Coronary artery (tissue), 2 donors: ENCODE results near the gene SLC17A9.

Experiments
- DNase-seq: peaks from one replicate; pipeline ENCODE4 v3.0.0-alpha.2; 2017; ENCODE audit warnings: low spot score
- H3K27ac ChIP-seq, 2 donors: fragments of 200-600 bp; sonication (generic); one replicate each; pipeline ENCODE4 v1.5.1; 2016 to 2019
- H3K4me3 ChIP-seq: fragments of 200-600 bp; sonication (generic); 2 replicates; pipeline ENCODE4 v1.5.1; 2016; ENCODE audit warnings: mild to moderate bottlenecking, moderate library complexity
- CTCF ChIP-seq: fragments of 200-600 bp; sonication (generic); IDR thresholded peaks from one replicate; pipeline ENCODE4 v1.5.1; 2019; ENCODE audit warnings: antibody characterized with exemption

Gene SLC17A9

GRCh38 chr20:62971211-62971949 lies 18.9 kb downstream of the SLC17A9 start:
- no peak overlapping the region for H3K4me3 ChIP-seq
- DNase-seq = no peak
- TF ChIP-seq CTCF = no peak
- no peak overlapping the region for H3K27ac ChIP-seq

GRCh38 chr20:62971950-62972844 lies 19.7 kb downstream of the SLC17A9 start:
- H3K4me3 ChIP-seq = peak overlapping the region; percentile 68
- DNase-seq = peak; percentile 88
- peak; percentile 91 for TF ChIP-seq CTCF
- no peak overlapping the region for H3K27ac ChIP-seq

- peak overlapping the region; percentile 68 for H3K4me3 ChIP-seq
- TF ChIP-seq CTCF = no peak
- no peak overlapping the region for H3K27ac ChIP-seq
- DNase-seq = no peak
Observed at GRCh38 chr20:62972845-62973745, 20.6 kb downstream of the SLC17A9 start.

- TF ChIP-seq CTCF = no peak
- DNase-seq = no peak
- Histone ChIP-seq H3K27ac (no peak overlapping the region), H3K4me3 (no peak overlapping the region)
Observed at GRCh38 chr20:62975251-62975760, 22.8 kb downstream of the SLC17A9 start.

GRCh38 chr20:62975812-62976508 lies 23.5 kb downstream of the SLC17A9 start:
- TF ChIP-seq CTCF = no peak
- H3K27ac ChIP-seq = no peak overlapping the region
- H3K4me3 ChIP-seq = no peak overlapping the region
- DNase-seq = no peak

- TF ChIP-seq CTCF = no peak
- H3K27ac ChIP-seq = no peak overlapping the region
- DNase-seq = no peak
- no peak overlapping the region for H3K4me3 ChIP-seq
Observed at GRCh38 chr20:62976886-62977285, 24.4 kb downstream of the SLC17A9 start.
